ENCODE data around the gene ZMYM5. TPM values are rescaled to one million over a fixed set of nuclear protein-coding genes. Genes with fewer than 3 reads are reported as not detected.

Gene ZMYM5
- total and polyA plus RNA-seq, 2 of the 13 experiments (the other 11 are each of a cell fraction or from before 2014, with no cell fraction given), result 7.8 to 9.4 TPM

DNA sequence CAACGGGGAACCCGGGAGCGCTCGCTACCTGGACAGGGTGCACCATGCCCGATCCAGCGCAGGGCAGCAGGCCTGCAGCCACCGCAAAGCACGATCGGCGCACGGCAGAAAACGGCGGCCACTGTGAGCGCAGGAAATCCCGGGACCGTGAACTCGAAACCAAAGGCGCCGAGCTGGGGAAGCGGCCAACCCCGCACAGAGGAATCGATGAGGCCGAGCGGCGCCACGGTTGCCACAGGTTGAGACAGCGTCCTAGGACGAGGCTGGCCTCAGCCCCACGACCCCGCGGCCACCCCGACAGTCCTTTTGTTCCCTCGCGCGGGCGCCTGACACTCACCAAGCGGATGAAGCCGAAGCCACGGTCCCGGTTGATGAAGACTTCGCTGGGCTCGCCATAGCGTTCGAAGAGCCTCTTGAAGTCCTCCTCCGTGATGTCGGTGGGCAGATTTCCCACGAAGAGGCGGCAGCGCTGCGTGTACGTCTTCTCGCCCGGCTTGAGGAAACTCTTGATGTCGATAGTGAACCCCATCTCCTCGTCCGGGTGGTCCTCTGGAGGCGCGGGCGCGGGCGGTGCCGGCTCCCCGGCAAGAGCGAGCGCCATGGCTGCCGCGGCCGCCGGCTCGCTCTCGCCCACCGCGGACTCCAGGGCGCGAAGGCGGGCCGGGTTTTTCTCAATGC lies 81.3 kb downstream of the ZMYM5 start (continued):
- peak; percentile 84 for TF ChIP-seq KDM5B (CRISPR knock-in tag; IDR thresholded peaks at IDR 0.05; ENCODE audit: borderline replicate concordance)
- 0 out of 2 replicates have a peak, but pooled peaks have one; percentile 43 for TF ChIP-seq SP2 (CRISPR knock-in tag; IDR thresholded peaks at IDR 0.05)
- TF ChIP-seq, protein P1, sequence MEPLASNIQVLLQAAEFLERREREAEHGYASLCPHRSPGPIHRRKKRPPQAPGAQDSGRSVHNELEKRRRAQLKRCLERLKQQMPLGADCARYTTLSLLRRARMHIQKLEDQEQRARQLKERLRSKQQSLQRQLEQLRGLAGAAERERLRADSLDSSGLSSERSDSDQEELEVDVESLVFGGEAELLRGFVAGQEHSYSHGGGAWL (CRISPR knock-in tag; IDR thresholded peaks at IDR 0.05), result no peak
- TF ChIP-seq ZNF550 (CRISPR knock-in tag; IDR thresholded peaks at IDR 0.05; ENCODE audit: borderline replicate concordance), result no peak
- no peak for TF ChIP-seq ZNF772 (CRISPR knock-in tag; IDR thresholded peaks at IDR 0.05)
- peak; percentile 66; the same call in 1 of the 2 replicates for TF ChIP-seq ZNF563 (CRISPR knock-in tag; IDR thresholded peaks at IDR 0.05)
- no peak for TF ChIP-seq BCL6 (CRISPR knock-in tag; IDR thresholded peaks at IDR 0.05)
- TF ChIP-seq, protein P2, sequence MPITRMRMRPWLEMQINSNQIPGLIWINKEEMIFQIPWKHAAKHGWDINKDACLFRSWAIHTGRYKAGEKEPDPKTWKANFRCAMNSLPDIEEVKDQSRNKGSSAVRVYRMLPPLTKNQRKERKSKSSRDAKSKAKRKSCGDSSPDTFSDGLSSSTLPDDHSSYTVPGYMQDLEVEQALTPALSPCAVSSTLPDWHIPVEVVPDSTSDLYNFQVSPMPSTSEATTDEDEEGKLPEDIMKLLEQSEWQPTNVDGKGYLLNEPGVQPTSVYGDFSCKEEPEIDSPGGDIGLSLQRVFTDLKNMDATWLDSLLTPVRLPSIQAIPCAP (CRISPR knock-in tag; IDR thresholded peaks at IDR 0.05; ENCODE audit: low read depth), result no peak
- TF ChIP-seq ZSCAN29 (CRISPR knock-in tag; conservative IDR thresholded peaks at IDR 0.05), result no peak
- TF ChIP-seq MYC (CRISPR knock-in tag; IDR thresholded peaks at IDR 0.05; ENCODE audit: borderline replicate concordance), result no peak
- TF ChIP-seq MTA3 (CRISPR knock-in tag; IDR thresholded peaks at IDR 0.05), result no peak
- TF ChIP-seq, protein P3, sequence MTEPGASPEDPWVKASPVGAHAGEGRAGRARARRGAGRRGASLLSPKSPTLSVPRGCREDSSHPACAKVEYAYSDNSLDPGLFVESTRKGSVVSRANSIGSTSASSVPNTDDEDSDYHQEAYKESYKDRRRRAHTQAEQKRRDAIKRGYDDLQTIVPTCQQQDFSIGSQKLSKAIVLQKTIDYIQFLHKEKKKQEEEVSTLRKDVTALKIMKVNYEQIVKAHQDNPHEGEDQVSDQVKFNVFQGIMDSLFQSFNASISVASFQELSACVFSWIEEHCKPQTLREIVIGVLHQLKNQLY (CRISPR knock-in tag; IDR thresholded peaks at IDR 0.05), result no peak
- TF ChIP-seq SP5 (CRISPR knock-in tag; IDR thresholded peaks at IDR 0.05; ENCODE audit: borderline replicate concordance, low read depth), result no peak
- TF ChIP-seq ZNF253 (CRISPR knock-in tag; IDR thresholded peaks at IDR 0.05; ENCODE audit: borderline replicate concordance), result no peak
- TF ChIP-seq ZNF207 (IDR thresholded peaks at IDR 0.05; ENCODE audit: borderline replicate concordance), result no peak
- TF ChIP-seq NFKB2 (CRISPR knock-in tag; IDR thresholded peaks at IDR 0.05; ENCODE audit: borderline replicate concordance), result 0 out of 2 replicates have a peak, but pooled peaks have one; percentile 43
- 0 out of 2 replicates have a peak, but pooled peaks have one; percentile 79 for TF ChIP-seq ZNF333 (CRISPR knock-in tag; IDR thresholded peaks at IDR 0.05; ENCODE audit: borderline replicate concordance)
- TF ChIP-seq, protein P4, sequence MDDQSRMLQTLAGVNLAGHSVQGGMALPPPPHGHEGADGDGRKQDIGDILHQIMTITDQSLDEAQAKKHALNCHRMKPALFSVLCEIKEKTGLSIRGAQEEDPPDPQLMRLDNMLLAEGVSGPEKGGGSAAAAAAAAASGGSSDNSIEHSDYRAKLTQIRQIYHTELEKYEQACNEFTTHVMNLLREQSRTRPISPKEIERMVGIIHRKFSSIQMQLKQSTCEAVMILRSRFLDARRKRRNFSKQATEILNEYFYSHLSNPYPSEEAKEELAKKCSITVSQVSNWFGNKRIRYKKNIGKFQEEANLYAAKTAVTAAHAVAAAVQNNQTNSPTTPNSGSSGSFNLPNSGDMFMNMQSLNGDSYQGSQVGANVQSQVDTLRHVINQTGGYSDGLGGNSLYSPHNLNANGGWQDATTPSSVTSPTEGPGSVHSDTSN (CRISPR knock-in tag; IDR thresholded peaks at IDR 0.05; ENCODE audit: borderline replicate concordance), result no peak
- 0 out of 2 replicates have a peak, but pooled peaks have one; percentile 48 for TF ChIP-seq ZNF543 (CRISPR knock-in tag; IDR thresholded peaks at IDR 0.05)
- no peak for TF ChIP-seq AGO1 (IDR thresholded peaks at IDR 0.05; ENCODE audit: low read depth, low read length, poor library complexity, severe bottlenecking)
- no peak for TF ChIP-seq MXD4 (CRISPR knock-in tag; IDR thresholded peaks at IDR 0.05)
- no peak for TF ChIP-seq DR1 (CRISPR knock-in tag; IDR thresholded peaks at IDR 0.05)
- TF ChIP-seq, protein P5, sequence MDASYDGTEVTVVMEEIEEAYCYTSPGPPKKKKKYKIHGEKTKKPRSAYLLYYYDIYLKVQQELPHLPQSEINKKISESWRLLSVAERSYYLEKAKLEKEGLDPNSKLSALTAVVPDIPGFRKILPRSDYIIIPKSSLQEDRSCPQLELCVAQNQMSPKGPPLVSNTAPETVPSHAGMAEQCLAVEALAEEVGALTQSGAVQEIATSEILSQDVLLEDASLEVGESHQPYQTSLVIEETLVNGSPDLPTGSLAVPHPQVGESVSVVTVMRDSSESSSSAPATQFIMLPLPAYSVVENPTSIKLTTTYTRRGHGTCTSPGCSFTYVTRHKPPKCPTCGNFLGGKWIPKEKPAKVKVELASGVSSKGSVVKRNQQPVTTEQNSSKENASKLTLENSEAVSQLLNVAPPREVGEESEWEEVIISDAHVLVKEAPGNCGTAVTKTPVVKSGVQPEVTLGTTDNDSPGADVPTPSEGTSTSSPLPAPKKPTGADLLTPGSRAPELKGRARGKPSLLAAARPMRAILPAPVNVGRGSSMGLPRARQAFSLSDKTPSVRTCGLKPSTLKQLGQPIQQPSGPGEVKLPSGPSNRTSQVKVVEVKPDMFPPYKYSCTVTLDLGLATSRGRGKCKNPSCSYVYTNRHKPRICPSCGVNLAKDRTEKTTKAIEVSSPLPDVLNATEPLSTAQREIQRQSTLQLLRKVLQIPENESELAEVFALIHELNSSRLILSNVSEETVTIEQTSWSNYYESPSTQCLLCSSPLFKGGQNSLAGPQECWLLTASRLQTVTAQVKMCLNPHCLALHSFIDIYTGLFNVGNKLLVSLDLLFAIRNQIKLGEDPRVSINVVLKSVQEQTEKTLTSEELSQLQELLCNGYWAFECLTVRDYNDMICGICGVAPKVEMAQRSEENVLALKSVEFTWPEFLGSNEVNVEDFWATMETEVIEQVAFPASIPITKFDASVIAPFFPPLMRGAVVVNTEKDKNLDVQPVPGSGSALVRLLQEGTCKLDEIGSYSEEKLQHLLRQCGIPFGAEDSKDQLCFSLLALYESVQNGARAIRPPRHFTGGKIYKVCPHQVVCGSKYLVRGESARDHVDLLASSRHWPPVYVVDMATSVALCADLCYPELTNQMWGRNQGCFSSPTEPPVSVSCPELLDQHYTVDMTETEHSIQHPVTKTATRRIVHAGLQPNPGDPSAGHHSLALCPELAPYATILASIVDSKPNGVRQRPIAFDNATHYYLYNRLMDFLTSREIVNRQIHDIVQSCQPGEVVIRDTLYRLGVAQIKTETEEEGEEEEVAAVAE (CRISPR knock-in tag; IDR thresholded peaks at IDR 0.05; ENCODE audit: borderline replicate concordance), result no peak

Data from HepG2 (cell line).